H1 (cell line): ENCODE measurements around the gene ESYT2. TPM values are rescaled to one million over a fixed set of nuclear protein-coding genes. Genes with fewer than 3 reads are reported as not detected.

ENCODE experiments used
- MAX ChIP-seq: IDR thresholded peaks from 2 replicates; pipeline ENCODE4 v1.6.1; 2012; ENCODE audit warnings: inconsistent platforms
- POLR2A ChIP-seq, 2 experiments: IDR thresholded peaks; 1 replicate in 1 of 2; 2 replicates in 1 of 2; pipeline ENCODE4 v1.6.1; 2011; ENCODE audit warnings: low read depth in 2 of 2, low read length in 2 of 2, mild to moderate bottlenecking in 2 of 2; ENCODE audit errors: control extremely low read depth in 1 of 2
- SP4 ChIP-seq: IDR thresholded peaks from 2 replicates; pipeline ENCODE4 v1.6.1; 2012; ENCODE audit warnings: low read length, inconsistent platforms
- YY1 ChIP-seq: IDR thresholded peaks from 2 replicates; pipeline ENCODE4 v1.6.1; 2011; ENCODE audit warnings: low read depth, mild to moderate bottlenecking, low read length
- polyA plus RNA-seq, 7 experiments: library from polyadenylated mRNA; depleted of rRNA in 3 of 7; stranded (reverse) in 5 of 7; unstranded in 2 of 7; fragments of >200 nt in 5 of 7; fragments of 200-250 nt in 2 of 7; gene quantifications; 1 replicate in 5 of 7; 2 replicates in 1 of 7; 4 replicates in 1 of 7; pipeline versions ENCODE4 v1.2.1 to v1.2.3, GENCODE V29; 2011 to 2013; ENCODE audit warnings: missing spikeins in 2 of 7, mixed read lengths in 2 of 7
- total RNA-seq: library from RNA; stranded (reverse); fragmentation: NEBNext Ultra II Directional; extraction: Animal tissue kit (Norgen Biotek cat#: 25700); gene quantifications from 2 replicates; pipeline ENCODE4 v1.2.1, GENCODE V29; 2021
- TF ChIP-seq, protein P1 (sequence below): IDR thresholded peaks from 2 replicates; pipeline ENCODE4 v1.6.1; 2012; ENCODE audit warnings: low read length, inconsistent platforms

The ESYT2 gene
- total and polyA plus RNA-seq, 2 of the 8 experiments (the other 6 are each of a cell fraction or from before 2014, with no cell fraction given): 27.0 to 37.5 TPM

GRCh38 chr7:158865462-158865922 lies 36.2 kb upstream of the ESYT2 start (continued):
- TF ChIP-seq YY1 (no peak), POLR2A (IDR thresholded peaks at IDR 0.05; ENCODE audit: control extremely low read depth in 1 of 2, low read depth in 2 of 2, low read length in 2 of 2) (no peak), MAX (no peak), SP4 (no peak)
- TF ChIP-seq, protein P1, sequence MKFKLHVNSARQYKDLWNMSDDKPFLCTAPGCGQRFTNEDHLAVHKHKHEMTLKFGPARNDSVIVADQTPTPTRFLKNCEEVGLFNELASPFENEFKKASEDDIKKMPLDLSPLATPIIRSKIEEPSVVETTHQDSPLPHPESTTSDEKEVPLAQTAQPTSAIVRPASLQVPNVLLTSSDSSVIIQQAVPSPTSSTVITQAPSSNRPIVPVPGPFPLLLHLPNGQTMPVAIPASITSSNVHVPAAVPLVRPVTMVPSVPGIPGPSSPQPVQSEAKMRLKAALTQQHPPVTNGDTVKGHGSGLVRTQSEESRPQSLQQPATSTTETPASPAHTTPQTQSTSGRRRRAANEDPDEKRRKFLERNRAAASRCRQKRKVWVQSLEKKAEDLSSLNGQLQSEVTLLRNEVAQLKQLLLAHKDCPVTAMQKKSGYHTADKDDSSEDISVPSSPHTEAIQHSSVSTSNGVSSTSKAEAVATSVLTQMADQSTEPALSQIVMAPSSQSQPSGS: no peak
